Kidney capillary endothelial cell (primary cell): ENCODE measurements around the gene MAEA.
A peak's percentile ranks its signal among the peaks of the same experiment; 100 is the strongest.

Experiments used
- DNase-seq: peaks from one replicate; pipeline ENCODE4 v3.0.0-alpha.2; 2018; ENCODE audit warnings: low spot score

MAEA gene

GRCh38 chr4:1249731-1250526 lies 39.8 kb upstream of the MAEA start:
- peak; percentile 12 for DNase-seq

- DNase-seq: no peak
These were observed 39.2 kb upstream of the MAEA start for GRCh38 chr4:1250527-1250812.

GRCh38 chr4:1250921-1251772 lies 38.5 kb upstream of the MAEA start:
- DNase-seq: no peak

- DNase-seq: no peak
These were observed 38.0 kb upstream of the MAEA start for GRCh38 chr4:1251773-1252066.

GRCh38 chr4:1252928-1253492 lies 36.7 kb upstream of the MAEA start:
- DNase-seq: no peak

GRCh38 chr4:1253831-1254230 lies 35.9 kb upstream of the MAEA start:
- no peak for DNase-seq

GRCh38 chr4:1255151-1255550 lies 34.5 kb upstream of the MAEA start:
- DNase-seq: no peak

GRCh38 chr4:1255699-1256098 lies 34.0 kb upstream of the MAEA start:
- DNase-seq: no peak

GRCh38 chr4:1258457-1258856 lies 31.2 kb upstream of the MAEA start:
- no peak for DNase-seq

- no peak for DNase-seq
These were observed 29.7 kb upstream of the MAEA start for GRCh38 chr4:1259966-1260365.

- DNase-seq: peak; percentile 18
These were observed 29.1 kb upstream of the MAEA start for GRCh38 chr4:1260418-1261106.

- no peak for DNase-seq
These were observed 28.4 kb upstream of the MAEA start for GRCh38 chr4:1261107-1261928.

GRCh38 chr4:1264942-1265341 lies 24.7 kb upstream of the MAEA start:
- no peak for DNase-seq

GRCh38 chr4:1265351-1265750 lies 24.3 kb upstream of the MAEA start:
- no peak for DNase-seq

GRCh38 chr4:1266881-1267763 lies 22.6 kb upstream of the MAEA start:
- DNase-seq: no peak

GRCh38 chr4:1269209-1269608 lies 20.5 kb upstream of the MAEA start:
- no peak for DNase-seq

- DNase-seq: no peak
These were observed 18.0 kb upstream of the MAEA start for GRCh38 chr4:1271686-1272085.

GRCh38 chr4:1274871-1275270 lies 14.8 kb upstream of the MAEA start:
- DNase-seq: no peak

- no peak for DNase-seq
These were observed 12.7 kb upstream of the MAEA start for GRCh38 chr4:1276984-1277383.

GRCh38 chr4:1277667-1278665 lies 11.7 kb upstream of the MAEA start:
- DNase-seq: no peak
